ENCODE measurements around the gene ABCG1. TPM values are rescaled to one million over a fixed set of nuclear protein-coding genes. Genes with fewer than 3 reads are reported as not detected.
"Not testable (repeated sequence)": the region's sequence is repeated elsewhere in the genome, so short reads cannot be mapped to it uniquely, and the experiment has no call there.

ABCG1 gene
- 3.7 TPM for polyA plus RNA-seq (2013, experiment 1 of 2)
- 2.4 TPM for polyA plus RNA-seq (2013, experiment 2 of 2)

- peak within 1 kb of the TSS; percentile 34 for H3K4me3 ChIP-seq (ENCODE audit: extremely low read depth, insufficient read depth, low read length, poor library complexity, severe bottlenecking)
- 0 to 1% methylated on average over 65 to 78 of the region's 83 CpGs for WGBS, 2 experiments (ENCODE audit: insufficient coverage in 2 of 2)
- peaks cover 6% of the 10 kb centered on the region for H3K4me1 ChIP-seq (ENCODE audit: control insufficient read depth, insufficient read depth, low read length, poor library complexity, severe bottlenecking)
- H3K27ac ChIP-seq (ENCODE audit: low read depth, low read length, severe bottlenecking): no peak within 1 kb of the TSS
- H3K9me3 ChIP-seq (ENCODE audit: control insufficient read depth, low read length): peaks cover 8% of the 10 kb centered on the region
- H3K36me3 ChIP-seq (ENCODE audit: control insufficient read depth, insufficient read depth, low read length): no peaks in the 10 kb centered on the region
Measured at GRCh38 chr21:42218836-42219605, at the start of gene ABCG1. TSS of gene ABCG1 (plus strand) at chr21:42219140. CDS start at chr21:42219263, 123 bp downstream.

DNA sequence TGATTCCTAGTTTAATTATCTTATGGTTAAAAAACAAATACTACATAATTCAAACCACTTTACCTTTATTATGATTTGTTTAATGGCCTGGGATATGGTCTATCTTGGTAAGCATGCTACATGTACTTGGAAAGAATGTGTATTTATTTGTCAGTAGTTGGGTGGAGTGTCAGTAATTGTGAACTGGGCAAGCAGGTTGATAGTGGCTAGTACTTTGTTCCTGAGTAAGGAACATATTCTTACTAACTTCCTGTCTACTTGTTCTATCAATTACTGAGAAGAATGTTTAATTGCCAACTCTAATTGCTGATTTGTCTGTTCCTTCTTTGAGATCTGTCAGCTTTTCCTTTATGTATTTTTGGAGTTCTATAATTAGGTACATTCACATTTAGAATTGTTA is 49.2 kb upstream of the ABCG1 start:
- Histone ChIP-seq H3K36me3 (ENCODE audit: control insufficient read depth, insufficient read depth, low read length) (no peaks in the 10 kb centered on the region), H3K4me3 (ENCODE audit: extremely low read depth, insufficient read depth, low read length, poor library complexity, severe bottlenecking) (no peak overlapping the region), H3K4me1 (ENCODE audit: control insufficient read depth, insufficient read depth, low read length, poor library complexity, severe bottlenecking) (no peaks in the 10 kb centered on the region), H3K9me3 (ENCODE audit: control insufficient read depth, low read length) (no peaks in the 10 kb centered on the region), H3K27ac (ENCODE audit: low read depth, low read length, severe bottlenecking) (no peak overlapping the region)

- Histone ChIP-seq H3K4me1 (ENCODE audit: control insufficient read depth, insufficient read depth, low read length, poor library complexity, severe bottlenecking) (no peaks in the 10 kb centered on the region), H3K36me3 (ENCODE audit: control insufficient read depth, insufficient read depth, low read length) (no peaks in the 10 kb centered on the region), H3K4me3 (ENCODE audit: extremely low read depth, insufficient read depth, low read length, poor library complexity, severe bottlenecking) (no peak overlapping the region), H3K27ac (ENCODE audit: low read depth, low read length, severe bottlenecking) (no peak overlapping the region), H3K9me3 (ENCODE audit: control insufficient read depth, low read length) (no peaks in the 10 kb centered on the region)
- WGBS, 2 experiments (ENCODE audit: insufficient coverage in 2 of 2): 91 to 97% methylated on average over 8 to 9 of the region's 14 CpGs
Measured at GRCh38 chr21:42171091-42172053, 47.6 kb upstream of the ABCG1 start.

DNA sequence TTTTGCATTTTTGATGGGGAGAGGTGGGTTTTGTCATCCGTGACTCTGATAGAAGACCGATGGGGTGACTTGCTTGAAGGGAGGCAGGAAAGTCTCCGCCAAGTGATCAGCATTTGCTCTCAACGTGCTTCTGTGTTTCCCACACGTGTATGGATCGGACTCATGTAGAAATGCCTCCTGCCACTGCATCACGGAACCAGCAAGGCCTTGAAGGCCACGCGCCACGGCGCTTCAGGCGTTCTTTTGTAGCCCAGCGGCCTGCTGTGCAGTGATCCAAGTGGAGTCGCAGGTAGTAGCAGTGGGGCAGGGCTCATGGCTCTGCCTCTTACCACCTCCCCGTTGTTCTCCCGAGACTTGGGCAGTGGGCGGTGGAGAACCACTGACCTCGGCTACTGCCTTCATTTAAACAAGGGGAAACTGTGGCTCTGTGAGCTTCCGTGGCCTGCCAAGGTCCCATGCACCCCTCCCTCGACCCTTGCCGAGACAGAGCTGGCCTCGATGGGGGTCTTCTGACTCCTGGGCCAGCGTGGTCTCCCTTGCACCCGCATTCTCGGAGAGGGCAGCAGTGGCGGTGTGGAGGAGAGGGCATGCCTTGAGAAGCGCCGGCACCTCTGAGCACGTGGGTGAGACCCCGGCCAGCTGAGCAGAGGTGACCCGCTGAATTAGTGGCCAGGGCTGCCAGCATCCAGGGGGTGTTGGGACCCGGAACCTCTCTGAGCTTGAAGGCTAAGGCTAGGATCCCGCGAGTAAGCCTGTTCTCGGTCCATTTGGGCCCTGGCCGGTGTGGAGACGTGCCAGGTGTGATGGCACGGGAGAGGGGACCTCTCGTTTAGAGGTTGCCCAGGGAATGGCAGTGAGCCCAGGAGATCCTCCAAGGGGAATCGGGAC is 46.1 kb upstream of the ABCG1 start:
- 89 to 93% methylated on average over 34 to 40 of the region's 40 CpGs for WGBS, 2 experiments (ENCODE audit: insufficient coverage in 2 of 2)
- Histone ChIP-seq H3K4me1 (ENCODE audit: control insufficient read depth, insufficient read depth, low read length, poor library complexity, severe bottlenecking) (no peaks in the 10 kb centered on the region), H3K27ac (ENCODE audit: low read depth, low read length, severe bottlenecking) (no peak overlapping the region), H3K4me3 (ENCODE audit: extremely low read depth, insufficient read depth, low read length, poor library complexity, severe bottlenecking) (no peak overlapping the region), H3K36me3 (ENCODE audit: control insufficient read depth, insufficient read depth, low read length) (no peaks in the 10 kb centered on the region), H3K9me3 (ENCODE audit: control insufficient read depth, low read length) (no peaks in the 10 kb centered on the region)

DNA sequence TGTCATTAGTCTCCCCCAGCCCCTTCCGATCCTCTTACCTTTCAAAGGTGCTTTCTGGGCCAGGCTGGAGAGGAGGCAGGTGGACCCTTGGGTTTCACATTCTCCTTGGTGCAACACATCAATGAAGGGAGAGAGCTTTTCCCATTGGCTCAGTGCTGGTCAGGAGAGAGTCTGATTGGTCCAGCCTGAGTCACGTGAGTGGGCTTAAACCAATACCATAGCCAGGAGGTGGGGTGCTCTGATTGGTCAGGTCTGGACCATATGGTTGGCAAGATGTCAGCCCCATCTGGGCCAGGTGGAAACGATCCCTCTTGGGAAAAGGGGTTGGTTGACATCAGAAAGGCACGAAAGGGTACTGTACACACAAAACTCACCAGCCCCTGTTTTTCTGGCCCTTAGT is 44.8 kb upstream of the ABCG1 start:
- H3K4me1 ChIP-seq (ENCODE audit: control insufficient read depth, insufficient read depth, low read length, poor library complexity, severe bottlenecking): no peaks in the 10 kb centered on the region
- no peak overlapping the region for H3K4me3 ChIP-seq (ENCODE audit: extremely low read depth, insufficient read depth, low read length, poor library complexity, severe bottlenecking)
- H3K9me3 ChIP-seq (ENCODE audit: control insufficient read depth, low read length): no peaks in the 10 kb centered on the region
- H3K36me3 ChIP-seq (ENCODE audit: control insufficient read depth, insufficient read depth, low read length): no peaks in the 10 kb centered on the region
- WGBS, 2 experiments (ENCODE audit: insufficient coverage in 2 of 2): 88 to 100% methylated on average over 1 to 2 of the region's 4 CpGs
- H3K27ac ChIP-seq (ENCODE audit: low read depth, low read length, severe bottlenecking): no peak overlapping the region

GRCh38 chr21:42175110-42175710 is 43.7 kb upstream of the ABCG1 start:
- Histone ChIP-seq H3K4me3 (ENCODE audit: extremely low read depth, insufficient read depth, low read length, poor library complexity, severe bottlenecking) (no peak overlapping the region), H3K36me3 (ENCODE audit: control insufficient read depth, insufficient read depth, low read length) (no peaks in the 10 kb centered on the region), H3K4me1 (ENCODE audit: control insufficient read depth, insufficient read depth, low read length, poor library complexity, severe bottlenecking) (no peaks in the 10 kb centered on the region), H3K27ac (ENCODE audit: low read depth, low read length, severe bottlenecking) (no peak overlapping the region), H3K9me3 (ENCODE audit: control insufficient read depth, low read length) (no peaks in the 10 kb centered on the region)
- WGBS, 2 experiments (ENCODE audit: insufficient coverage in 2 of 2): 81 to 100% methylated on average over 3 of the region's 6 CpGs

DNA sequence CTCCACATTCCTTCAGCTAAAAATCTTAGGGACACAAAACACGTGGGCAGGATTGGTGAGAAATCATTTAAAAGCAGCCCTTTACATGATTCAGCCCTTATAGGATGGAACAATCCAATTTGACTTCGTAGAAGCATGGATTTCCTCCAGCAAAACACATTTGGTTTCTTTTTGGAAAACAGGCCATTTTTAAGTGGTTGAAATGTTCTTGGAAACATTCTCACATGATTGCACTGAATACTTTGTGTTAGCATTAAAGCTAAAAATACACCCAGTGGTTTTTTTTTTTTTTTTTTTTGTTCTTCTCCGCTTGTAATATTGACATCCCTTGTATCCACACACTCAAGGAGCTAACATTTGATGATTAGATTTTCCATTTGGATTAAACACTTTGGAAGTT is 42.1 kb upstream of the ABCG1 start:
- WGBS, 2 experiments (ENCODE audit: insufficient coverage in 2 of 2): 90% methylated on average over 2 of the region's 3 CpGs; no CpG with 5 or more reads in 1 of the 2 experiments
- H3K9me3 ChIP-seq (ENCODE audit: control insufficient read depth, low read length): no peaks in the 10 kb centered on the region
- no peak overlapping the region for H3K27ac ChIP-seq (ENCODE audit: low read depth, low read length, severe bottlenecking)
- H3K4me3 ChIP-seq (ENCODE audit: extremely low read depth, insufficient read depth, low read length, poor library complexity, severe bottlenecking): no peak overlapping the region
- H3K4me1 ChIP-seq (ENCODE audit: control insufficient read depth, insufficient read depth, low read length, poor library complexity, severe bottlenecking): no peaks in the 10 kb centered on the region
- H3K36me3 ChIP-seq (ENCODE audit: control insufficient read depth, insufficient read depth, low read length): no peaks in the 10 kb centered on the region

GRCh38 chr21:42179316-42179715 is 39.6 kb upstream of the ABCG1 start:
- Histone ChIP-seq H3K36me3 (ENCODE audit: control insufficient read depth, insufficient read depth, low read length) (no peaks in the 10 kb centered on the region), H3K9me3 (ENCODE audit: control insufficient read depth, low read length) (no peaks in the 10 kb centered on the region), H3K4me3 (ENCODE audit: extremely low read depth, insufficient read depth, low read length, poor library complexity, severe bottlenecking) (no peak overlapping the region), H3K4me1 (ENCODE audit: control insufficient read depth, insufficient read depth, low read length, poor library complexity, severe bottlenecking) (no peaks in the 10 kb centered on the region), H3K27ac (ENCODE audit: low read depth, low read length, severe bottlenecking) (no peak overlapping the region)
- WGBS, 2 experiments (ENCODE audit: insufficient coverage in 2 of 2): 33 to 38% methylated on average over 1 of the region's 3 CpGs

DNA sequence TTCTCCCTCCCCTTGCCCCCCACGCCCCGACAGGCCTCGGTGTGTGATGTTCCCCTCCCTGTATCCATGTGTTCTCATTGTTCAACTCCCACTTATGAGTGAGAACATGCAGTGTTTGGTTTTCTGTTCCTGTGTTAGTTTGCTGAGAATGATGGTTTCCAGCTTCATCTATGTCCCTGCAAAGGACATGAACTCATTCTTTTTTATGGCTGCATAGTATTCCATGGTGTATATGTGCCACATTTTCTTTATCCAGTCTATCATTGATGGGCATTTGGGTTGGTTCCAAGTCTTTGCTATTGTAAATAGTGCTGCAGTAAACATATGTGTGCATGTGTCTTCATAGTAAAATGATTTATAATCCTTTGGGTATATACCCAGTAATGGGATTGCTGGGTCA is 38.9 kb upstream of the ABCG1 start:
- H3K36me3 ChIP-seq (ENCODE audit: control insufficient read depth, insufficient read depth, low read length); H3K4me1 ChIP-seq (ENCODE audit: control insufficient read depth, insufficient read depth, low read length, poor library complexity, severe bottlenecking); H3K27ac ChIP-seq (ENCODE audit: low read depth, low read length, severe bottlenecking); H3K9me3 ChIP-seq (ENCODE audit: control insufficient read depth, low read length); H3K4me3 ChIP-seq (ENCODE audit: extremely low read depth, insufficient read depth, low read length, poor library complexity, severe bottlenecking): not testable (repeated sequence)
- 100% methylated on average over 2 of the region's 3 CpGs; no CpG with 5 or more reads in 1 of the 2 experiments for WGBS, 2 experiments (ENCODE audit: insufficient coverage in 2 of 2)

Data from mesodermal cell (in vitro differentiated cells).